Uterus (tissue), 2 donors: ENCODE results near the gene THSD4.

Experiments used
- POLR2A ChIP-seq, 2 donors: fragments of 450-650 bp; IDR thresholded peaks; one replicate each; pipeline ENCODE4 v1.6.1; 2016; ENCODE audit warnings: antibody characterized with exemption in 2 of 2, mild to moderate bottlenecking in 1 of 2, moderate library complexity in 1 of 2
- TF ChIP-seq, protein P1 (sequence below), 4 experiments: fragments of 200-600 bp in 2 of 4; fragments of 450-650 bp in 2 of 4; sonication (generic) in 2 of 4; IDR thresholded peaks; one replicate each; pipeline ENCODE4 v1.5.1; 2016 to 2019; ENCODE audit warnings: antibody characterized with exemption in 4 of 4, mild to moderate bottlenecking in 2 of 4, moderate library complexity in 1 of 4

DNA sequence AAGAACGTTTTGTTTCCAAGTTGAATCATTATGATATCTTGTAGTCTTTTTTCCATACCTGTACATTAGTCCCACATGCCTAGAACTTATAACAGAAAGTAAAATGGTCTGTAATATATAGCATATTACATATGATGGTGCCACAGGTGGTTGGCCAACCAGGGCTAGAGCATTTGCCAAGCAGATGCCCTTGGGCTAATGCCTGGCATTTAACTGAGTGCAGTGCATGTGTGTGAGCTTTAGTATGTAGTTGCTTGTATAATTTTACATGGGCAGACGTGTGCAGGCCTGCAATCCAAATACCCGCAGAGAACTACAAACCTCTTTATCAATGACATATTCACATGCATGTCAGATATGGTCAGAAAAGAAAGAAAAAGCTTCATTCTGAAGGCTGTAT lies 27.5 kb downstream of the THSD4 start:
- no peak for TF ChIP-seq POLR2A (IDR thresholded peaks at IDR 0.05)
- TF ChIP-seq, protein P1, sequence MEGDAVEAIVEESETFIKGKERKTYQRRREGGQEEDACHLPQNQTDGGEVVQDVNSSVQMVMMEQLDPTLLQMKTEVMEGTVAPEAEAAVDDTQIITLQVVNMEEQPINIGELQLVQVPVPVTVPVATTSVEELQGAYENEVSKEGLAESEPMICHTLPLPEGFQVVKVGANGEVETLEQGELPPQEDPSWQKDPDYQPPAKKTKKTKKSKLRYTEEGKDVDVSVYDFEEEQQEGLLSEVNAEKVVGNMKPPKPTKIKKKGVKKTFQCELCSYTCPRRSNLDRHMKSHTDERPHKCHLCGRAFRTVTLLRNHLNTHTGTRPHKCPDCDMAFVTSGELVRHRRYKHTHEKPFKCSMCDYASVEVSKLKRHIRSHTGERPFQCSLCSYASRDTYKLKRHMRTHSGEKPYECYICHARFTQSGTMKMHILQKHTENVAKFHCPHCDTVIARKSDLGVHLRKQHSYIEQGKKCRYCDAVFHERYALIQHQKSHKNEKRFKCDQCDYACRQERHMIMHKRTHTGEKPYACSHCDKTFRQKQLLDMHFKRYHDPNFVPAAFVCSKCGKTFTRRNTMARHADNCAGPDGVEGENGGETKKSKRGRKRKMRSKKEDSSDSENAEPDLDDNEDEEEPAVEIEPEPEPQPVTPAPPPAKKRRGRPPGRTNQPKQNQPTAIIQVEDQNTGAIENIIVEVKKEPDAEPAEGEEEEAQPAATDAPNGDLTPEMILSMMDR (IDR thresholded peaks at IDR 0.05), result no peak
